ENCODE results near the gene LRRC17. TPM values are rescaled to one million over a fixed set of nuclear protein-coding genes. Genes with fewer than 3 reads are reported as not detected.

LRRC17 gene
- total and polyA plus RNA-seq, 2 of the 4 experiments (the other 2 are of a cell fraction), result 250 to 280 TPM

GRCh38 chr7:102864958-102865357, 47.8 kb upstream of the LRRC17 start:
- H2BK5ac ChIP-seq (ENCODE audit: low read depth, low read length, poor library complexity, severe bottlenecking), result peak overlapping the region; percentile 53
- H3K27ac ChIP-seq (ENCODE audit: insufficient read depth, low read length), result 0 out of 2 replicates have a peak overlapping the region, but pooled peaks have one; percentile 5
- no peak overlapping the region for H3K9ac ChIP-seq (ENCODE audit: low read depth, low read length)
- H3K18ac ChIP-seq (ENCODE audit: low read depth, low read length), result peak overlapping the region; percentile 82; the same call in 1 of the 2 replicates
- no peak overlapping the region for H2AFZ ChIP-seq (replicated peaks; ENCODE audit: low read length, poor library complexity)
- H3K23ac ChIP-seq (ENCODE audit: low read depth, low read length), result peak overlapping the region; percentile 51; the same call in 1 of the 2 replicates
- H4K20me1 ChIP-seq (ENCODE audit: insufficient read depth, low read length), result no peaks in the 10 kb centered on the region
- DNase-seq, result no peak
- H3K14ac ChIP-seq (replicated peaks; ENCODE audit: low read depth, low read length), result no peak overlapping the region; the same call in 1 of the 2 replicates
- no peaks in the 10 kb centered on the region for H3K79me1 ChIP-seq (ENCODE audit: low read depth in 1 of 2, low read length in 2 of 2)
- peak overlapping the region; percentile 61; the same call in 1 of the 2 replicates for H2BK20ac ChIP-seq (ENCODE audit: low read depth, low read length)
- dilution Hi-C loops (cut with HindIII; ENCODE audit: low sequenced_read_pairs, unreplicated experiment), result no loop called here
- intact Hi-C loops (cut with micrococcal nuclease), result no loop called here
- H3K36me3 ChIP-seq (ENCODE audit: control insufficient read depth, insufficient read depth, low read length), result no peaks in the 10 kb centered on the region
- ChIA-PET CTCF (interaction anchor here (0.7 kb wide), 1 partner anchor 63 kb away, joined by 3 read pairs; no protein-coding TSS in a partner anchor), POLR2A (ENCODE audit: unreplicated experiment) (no interaction called here)
- H2BK120ac ChIP-seq (ENCODE audit: low read depth, low read length), result peak overlapping the region; percentile 71
- H3K56ac ChIP-seq (ENCODE audit: extremely low read depth, insufficient read depth, low read length), result no peak overlapping the region
- H2BK15ac ChIP-seq (ENCODE audit: low read depth, low read length), result peak overlapping the region; percentile 54
- in situ Hi-C loops (cut with MboI; ENCODE audit: low sequenced_read_pairs), result no loop called here
- H4K8ac ChIP-seq (ENCODE audit: low read depth in 2 of 2, low read length in 2 of 2), result peak overlapping the region in 1 of 2 experiments; percentile 49; a peak in 1 of 4 replicates
- WGBS, 2 experiments (ENCODE audit: extremely low coverage in 2 of 2, insufficient read length in 1 of 2), result no CpG with 5 or more reads among the region's 2 CpGs
- no peak for TF ChIP-seq POLR2A (IDR thresholded peaks at IDR 0.05; ENCODE audit: low read depth, low read length)
- TF ChIP-seq, protein P1, sequence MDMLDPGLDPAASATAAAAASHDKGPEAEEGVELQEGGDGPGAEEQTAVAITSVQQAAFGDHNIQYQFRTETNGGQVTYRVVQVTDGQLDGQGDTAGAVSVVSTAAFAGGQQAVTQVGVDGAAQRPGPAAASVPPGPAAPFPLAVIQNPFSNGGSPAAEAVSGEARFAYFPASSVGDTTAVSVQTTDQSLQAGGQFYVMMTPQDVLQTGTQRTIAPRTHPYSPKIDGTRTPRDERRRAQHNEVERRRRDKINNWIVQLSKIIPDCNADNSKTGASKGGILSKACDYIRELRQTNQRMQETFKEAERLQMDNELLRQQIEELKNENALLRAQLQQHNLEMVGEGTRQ (IDR thresholded peaks at IDR 0.05; ENCODE audit: low read depth, low read length), result no peak
- no peak for TF ChIP-seq MXI1 (IDR thresholded peaks at IDR 0.05; ENCODE audit: borderline replicate concordance, low read depth, low read length)
- TF ChIP-seq SMC3 (IDR thresholded peaks at IDR 0.05; ENCODE audit: low read depth, low read length), result no peak
- TF ChIP-seq CHD1 (IDR thresholded peaks at IDR 0.05; ENCODE audit: low read depth, low read length), result no peak
- no peak for TF ChIP-seq RCOR1 (IDR thresholded peaks at IDR 0.05; ENCODE audit: insufficient replicate concordance, low read length)
- TF ChIP-seq RAD21 (IDR thresholded peaks at IDR 0.05; ENCODE audit: low read length), result no peak
- no peak for TF ChIP-seq FOS (IDR thresholded peaks at IDR 0.05; ENCODE audit: low read depth, low read length)
- no peak for TF ChIP-seq MAZ (IDR thresholded peaks at IDR 0.05; ENCODE audit: borderline replicate concordance, low read depth, low read length)
- TF ChIP-seq MAFK (IDR thresholded peaks at IDR 0.05; ENCODE audit: low read depth, low read length), result no peak
- no peak for TF ChIP-seq NFE2L2 (IDR thresholded peaks at IDR 0.05; ENCODE audit: low read depth, low read length)
- TF ChIP-seq BHLHE40 (IDR thresholded peaks at IDR 0.05; ENCODE audit: low read depth, low read length), result no peak
- TF ChIP-seq, protein P2, sequence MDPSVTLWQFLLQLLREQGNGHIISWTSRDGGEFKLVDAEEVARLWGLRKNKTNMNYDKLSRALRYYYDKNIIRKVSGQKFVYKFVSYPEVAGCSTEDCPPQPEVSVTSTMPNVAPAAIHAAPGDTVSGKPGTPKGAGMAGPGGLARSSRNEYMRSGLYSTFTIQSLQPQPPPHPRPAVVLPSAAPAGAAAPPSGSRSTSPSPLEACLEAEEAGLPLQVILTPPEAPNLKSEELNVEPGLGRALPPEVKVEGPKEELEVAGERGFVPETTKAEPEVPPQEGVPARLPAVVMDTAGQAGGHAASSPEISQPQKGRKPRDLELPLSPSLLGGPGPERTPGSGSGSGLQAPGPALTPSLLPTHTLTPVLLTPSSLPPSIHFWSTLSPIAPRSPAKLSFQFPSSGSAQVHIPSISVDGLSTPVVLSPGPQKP (IDR thresholded peaks at IDR 0.05; ENCODE audit: borderline replicate concordance, low read depth, low read length), result no peak
- TF ChIP-seq CEBPB (IDR thresholded peaks at IDR 0.05; ENCODE audit: low read depth, low read length), result no peak
- TF ChIP-seq, protein P3, sequence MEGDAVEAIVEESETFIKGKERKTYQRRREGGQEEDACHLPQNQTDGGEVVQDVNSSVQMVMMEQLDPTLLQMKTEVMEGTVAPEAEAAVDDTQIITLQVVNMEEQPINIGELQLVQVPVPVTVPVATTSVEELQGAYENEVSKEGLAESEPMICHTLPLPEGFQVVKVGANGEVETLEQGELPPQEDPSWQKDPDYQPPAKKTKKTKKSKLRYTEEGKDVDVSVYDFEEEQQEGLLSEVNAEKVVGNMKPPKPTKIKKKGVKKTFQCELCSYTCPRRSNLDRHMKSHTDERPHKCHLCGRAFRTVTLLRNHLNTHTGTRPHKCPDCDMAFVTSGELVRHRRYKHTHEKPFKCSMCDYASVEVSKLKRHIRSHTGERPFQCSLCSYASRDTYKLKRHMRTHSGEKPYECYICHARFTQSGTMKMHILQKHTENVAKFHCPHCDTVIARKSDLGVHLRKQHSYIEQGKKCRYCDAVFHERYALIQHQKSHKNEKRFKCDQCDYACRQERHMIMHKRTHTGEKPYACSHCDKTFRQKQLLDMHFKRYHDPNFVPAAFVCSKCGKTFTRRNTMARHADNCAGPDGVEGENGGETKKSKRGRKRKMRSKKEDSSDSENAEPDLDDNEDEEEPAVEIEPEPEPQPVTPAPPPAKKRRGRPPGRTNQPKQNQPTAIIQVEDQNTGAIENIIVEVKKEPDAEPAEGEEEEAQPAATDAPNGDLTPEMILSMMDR (conservative IDR thresholded peaks at IDR 0.05; ENCODE audit: low read depth, low read length), result no peak
- H3K4me1 ChIP-seq (ENCODE audit: control insufficient read depth, insufficient read depth, low read length), result peaks cover 10% of the 10 kb centered on the region
- H4K91ac ChIP-seq (ENCODE audit: insufficient read depth, low read depth, low read length), result no peak overlapping the region
- BruUV-seq (replicated peaks), result no TSS peak
- H3K27me3 ChIP-seq (ENCODE audit: control insufficient read depth, insufficient read depth, low read length), result no peaks in the 10 kb centered on the region
- H3K9me1 ChIP-seq (ENCODE audit: insufficient read depth, low read length), result peaks cover 18% of the 10 kb centered on the region
- peak overlapping the region; percentile 87 for H4K5ac ChIP-seq (ENCODE audit: low read depth, low read length)
- peak; percentile 44 for ATAC-seq (ENCODE audit: low read depth)
- no peak overlapping the region for H3K4me2 ChIP-seq (ENCODE audit: low read depth, low read length)
- H3K4ac ChIP-seq (ENCODE audit: low read depth, low read length), result peak overlapping the region; percentile 60
- 0 out of 2 replicates have a peak overlapping the region, but pooled peaks have one; percentile 42 for H2AK5ac ChIP-seq (ENCODE audit: low read depth, low read length)
- H2AK9ac ChIP-seq (replicated peaks; ENCODE audit: low read depth, low read length, poor library complexity), result no peak overlapping the region
- no peak overlapping the region for H3K4me3 ChIP-seq (ENCODE audit: insufficient read depth, low read depth, low read length)
- no peaks in the 10 kb centered on the region for H3K9me3 ChIP-seq (ENCODE audit: control insufficient read depth, insufficient read depth, low read length)

Measured in IMR-90 (cell line).